MCF 10A (cell line): ENCODE results near the gene POLR3B. TPM values are rescaled to one million over a fixed set of nuclear protein-coding genes. Genes with fewer than 3 reads are reported as not detected.

Source experiments
- BruUV-seq: library from RNA; stranded (reverse); fragments of 400-500 nt; replicated peaks from 2 replicates; lab custom pipeline; 2021; lab: Mats Ljungman, UMichigan
- CTCF ChIA-PET: fragments of 300-600 bp; sonication (Branson Sonifier 250); formaldehyde crosslinking; extraction: SDS; loops from one replicate; lab custom pipeline; 2021; ENCODE audit warnings: antibody characterized with exemption, inconsistent platforms; lab: Yijun Ruan, JAX
- POLR2A ChIA-PET: fragments of 300-600, 350-650 bp; sonication (Branson Sonifier 250); formaldehyde crosslinking; extraction: SDS; loops from one replicate; lab custom pipeline; 2020; ENCODE audit warnings: antibody characterized with exemption, inconsistent platforms; lab: Yijun Ruan, JAX
- DNase-seq: peaks from one replicate; pipeline ENCODE4 v3.0.0-alpha.2; 2018; ENCODE audit not compliant: unreplicated experiment
- H3K27ac Mint-ChIP-seq: one replicate; pipeline ENCODE4 v1.8.0; 2022; ENCODE audit warnings: mild to moderate bottlenecking, low read depth, mixed read lengths; ENCODE audit not compliant: unreplicated experiment
- H3K27me3 Mint-ChIP-seq: one replicate; pipeline ENCODE4 v1.8.0; 2022; ENCODE audit warnings: mixed read lengths; ENCODE audit not compliant: insufficient read depth, unreplicated experiment
- H3K36me3 Mint-ChIP-seq: one replicate; pipeline ENCODE4 v1.8.0; 2022; ENCODE audit warnings: mild to moderate bottlenecking, moderate library complexity, mixed read lengths; ENCODE audit not compliant: insufficient read depth, unreplicated experiment
- H3K4me1 Mint-ChIP-seq: one replicate; pipeline ENCODE4 v1.8.0; 2022; ENCODE audit warnings: mixed read lengths; ENCODE audit not compliant: insufficient read depth, unreplicated experiment
- H3K4me3 Mint-ChIP-seq: one replicate; pipeline ENCODE4 v1.8.0; 2022; ENCODE audit warnings: mild to moderate bottlenecking, moderate library complexity, mixed read lengths; ENCODE audit not compliant: unreplicated experiment
- H3K9me3 Mint-ChIP-seq: one replicate; pipeline ENCODE4 v1.8.0; 2022; ENCODE audit warnings: mixed read lengths; ENCODE audit not compliant: unreplicated experiment
- CTCF ChIP-seq: fragments of 200-600 bp; IDR thresholded peaks from one replicate; pipeline ENCODE4 v1.8.0; 2022; ENCODE audit warnings: antibody characterized with exemption, mild to moderate bottlenecking; ENCODE audit not compliant: unreplicated experiment
- intact Hi-C: fragments of 100-400 bp; cut with micrococcal nuclease; formaldehyde crosslinking; loops from 2 replicates; pipeline ENCODE4 v1.14.1; 2022
- total RNA-seq: library from RNA; stranded (reverse); gene quantifications from 2 replicates; pipeline ENCODE4 v1.2.3, GENCODE V29; 2022

Gene POLR3B
- total RNA-seq, 1 experiment from 2014 or later, result 15.7 TPM

- H3K27me3 Mint-ChIP-seq, result no peaks in the 10 kb centered on the region
- ChIA-PET CTCF (interaction anchor here (0.6 to 5.2 kb wide), 23 partner anchors 9 to 1085 kb away, joined by 3 to 58 read pairs (median 3); partner anchors contain the start of gene TMEM263), POLR2A (interaction anchor here (0.7 kb wide), 2 partner anchors 10 to 243 kb away, joined by 3 read pairs; no protein-coding TSS in a partner anchor)
- H3K27ac Mint-ChIP-seq, result no peak overlapping the region
- no peak for DNase-seq
- H3K36me3 Mint-ChIP-seq, result peaks cover 31% of the 10 kb centered on the region
- no TSS peak for BruUV-seq
- no peaks in the 10 kb centered on the region for H3K4me1 Mint-ChIP-seq
- H3K4me3 Mint-ChIP-seq, result no peak overlapping the region
- intact Hi-C loops, result loop anchor here (1.0 to 10.0 kb wide), 3 partner anchors 454 to 708 kb away; partner anchors contain the start of gene CRY1
- no peaks in the 10 kb centered on the region for H3K9me3 Mint-ChIP-seq
- TF ChIP-seq CTCF, result no peak
Observed at GRCh38 chr12:106386813-106387535, 29.4 kb downstream of the POLR3B start.

- ChIA-PET POLR2A (interaction anchor here (0.7 kb wide), 2 partner anchors 9 to 575 kb away, joined by 3 read pairs; no protein-coding TSS in a partner anchor), CTCF (interaction anchor here (0.6 to 5.2 kb wide), 13 partner anchors 10 to 717 kb away, joined by 3 to 58 read pairs (median 3); partner anchors contain the start of gene TMEM263)
- H3K36me3 Mint-ChIP-seq, result peaks cover 33% of the 10 kb centered on the region
- TF ChIP-seq CTCF, result no peak
- H3K4me3 Mint-ChIP-seq, result no peak overlapping the region
- intact Hi-C loops, result loop anchor here (10.0 kb wide), 1 partner anchor 707 kb away; the partner anchor contains the start of gene CRY1
- H3K4me1 Mint-ChIP-seq, result no peaks in the 10 kb centered on the region
- no TSS peak for BruUV-seq
- H3K27ac Mint-ChIP-seq, result no peak overlapping the region
- no peaks in the 10 kb centered on the region for H3K27me3 Mint-ChIP-seq
- no peaks in the 10 kb centered on the region for H3K9me3 Mint-ChIP-seq
- no peak for DNase-seq
Observed at GRCh38 chr12:106387848-106388377, 30.4 kb downstream of the POLR3B start.

- no peak for TF ChIP-seq CTCF
- peak overlapping the region; percentile 23 for H3K27ac Mint-ChIP-seq
- no peaks in the 10 kb centered on the region for H3K27me3 Mint-ChIP-seq
- ChIA-PET POLR2A (no interaction called here), CTCF (interaction anchor here (0.7 to 5.2 kb wide), 4 partner anchors 31 to 531 kb away, joined by 3 to 58 read pairs (median 8); no protein-coding TSS in a partner anchor)
- DNase-seq, result no peak
- no peaks in the 10 kb centered on the region for H3K4me1 Mint-ChIP-seq
- no peaks in the 10 kb centered on the region for H3K9me3 Mint-ChIP-seq
- peaks cover 30% of the 10 kb centered on the region for H3K36me3 Mint-ChIP-seq
- no peak overlapping the region for H3K4me3 Mint-ChIP-seq
- no TSS peak for BruUV-seq
- intact Hi-C loops, result loop anchor here (10.0 kb wide), 1 partner anchor 706 kb away; the partner anchor contains the start of gene CRY1
Observed at GRCh38 chr12:106389151-106389550, 31.6 kb downstream of the POLR3B start.

- Mint-ChIP-seq H3K4me1 (no peaks in the 10 kb centered on the region), H3K27ac (no peak overlapping the region), H3K9me3 (no peaks in the 10 kb centered on the region), H3K36me3 (peaks cover 37% of the 10 kb centered on the region), H3K27me3 (no peaks in the 10 kb centered on the region), H3K4me3 (no peak overlapping the region)
- no peak for DNase-seq
- no TSS peak for BruUV-seq
- intact Hi-C loops, result no loop called here
- ChIA-PET CTCF (interaction anchor here (1.3 kb wide), 1 partner anchor 9 kb away, joined by 3 read pairs; no protein-coding TSS in a partner anchor), POLR2A (no interaction called here)
- TF ChIP-seq CTCF, result no peak
Observed at GRCh38 chr12:106392759-106393158, 35.2 kb downstream of the POLR3B start.
